Measurements from ENCODE around the gene TIGD7.

TIGD7 gene

DNA sequence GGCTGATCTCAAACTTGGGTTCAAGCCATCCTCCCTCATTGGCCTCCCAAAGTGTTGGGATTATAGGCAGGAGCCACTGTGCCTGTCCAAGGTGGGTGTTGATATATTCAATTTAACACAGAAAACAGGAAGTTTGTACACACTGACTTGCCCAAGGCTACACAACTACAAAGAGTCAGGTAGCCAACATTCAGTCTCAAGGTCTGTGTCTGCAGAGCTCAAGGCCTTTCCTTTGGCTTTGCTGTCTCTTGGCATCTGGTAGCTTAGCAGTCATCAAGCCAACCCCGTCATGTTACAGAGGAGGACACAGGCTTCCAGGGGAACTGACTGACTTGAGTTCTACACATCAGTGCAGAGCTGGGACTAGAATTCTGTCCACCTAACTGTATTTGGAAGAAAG is 36.9 kb downstream of the TIGD7 start:
- TF ChIP-seq GATA1 (IDR thresholded peaks at IDR 0.05; ENCODE audit: low read depth, low read length) (no peak), POLR2A (IDR thresholded peaks at IDR 0.05; ENCODE audit: low read length) (no peak)
- no peak for DNase-seq

- peak; percentile 58 to 62 for DNase-seq
Observed at GRCh38 chr16:3266873-3267537, 38.2 kb downstream of the TIGD7 start.

DNA sequence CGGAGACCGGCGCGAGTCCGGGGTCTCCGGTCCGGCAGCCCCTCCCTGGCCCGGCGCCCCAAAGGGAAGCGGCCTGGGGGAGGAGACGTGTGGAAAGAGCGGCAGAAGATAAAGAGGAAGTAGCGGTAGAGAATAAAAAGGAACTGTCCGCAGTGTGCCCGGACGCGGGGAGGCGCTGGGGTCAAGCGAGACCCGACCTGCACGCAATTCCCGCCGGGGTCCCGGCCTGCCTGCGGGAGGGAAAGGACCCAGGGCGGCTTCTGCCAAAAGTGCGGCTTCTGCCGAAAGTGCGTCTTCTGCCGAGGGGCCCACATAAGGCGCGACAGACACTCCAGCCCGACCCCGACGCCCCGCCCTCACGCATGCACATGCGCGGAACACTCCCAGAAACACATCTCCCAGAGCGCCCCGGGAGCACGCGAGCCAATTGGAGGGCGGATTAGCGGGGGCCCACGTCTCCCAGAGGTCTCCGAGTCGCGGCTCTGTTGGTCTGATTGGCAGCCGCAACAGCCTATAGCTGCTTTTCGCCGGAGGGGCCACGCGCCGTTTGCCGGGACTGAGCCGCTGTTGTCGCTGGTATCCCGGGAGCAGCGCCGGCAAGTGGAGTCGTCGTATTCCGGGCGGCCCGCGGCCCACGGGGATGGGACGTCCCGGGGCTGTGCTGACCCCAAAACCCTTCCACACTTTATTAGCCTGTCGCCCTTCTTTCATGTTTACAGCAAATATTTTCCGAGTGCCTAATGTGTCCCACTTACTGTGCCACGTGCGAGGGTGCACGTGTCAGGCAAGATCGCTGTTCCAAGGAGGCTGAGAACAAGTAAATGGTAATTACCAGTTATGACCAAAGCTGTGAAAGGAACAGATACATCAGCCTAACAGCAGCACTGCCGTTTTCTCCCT is 40.8 kb downstream of the TIGD7 start:
- peak; percentile 92 for TF ChIP-seq POLR2A (IDR thresholded peaks at IDR 0.05; ENCODE audit: low read length)
- no peak for TF ChIP-seq GATA1 (IDR thresholded peaks at IDR 0.05; ENCODE audit: low read depth, low read length)
- peak; percentile 98 to 99 for DNase-seq

More at GRCh38 chr16:3266873-3267537, 38.2 kb downstream of the TIGD7 start:
- TF ChIP-seq POLR2A (IDR thresholded peaks at IDR 0.05; ENCODE audit: low read length) (no peak), GATA1 (IDR thresholded peaks at IDR 0.05; ENCODE audit: low read depth, low read length) (no peak)

DNA sequence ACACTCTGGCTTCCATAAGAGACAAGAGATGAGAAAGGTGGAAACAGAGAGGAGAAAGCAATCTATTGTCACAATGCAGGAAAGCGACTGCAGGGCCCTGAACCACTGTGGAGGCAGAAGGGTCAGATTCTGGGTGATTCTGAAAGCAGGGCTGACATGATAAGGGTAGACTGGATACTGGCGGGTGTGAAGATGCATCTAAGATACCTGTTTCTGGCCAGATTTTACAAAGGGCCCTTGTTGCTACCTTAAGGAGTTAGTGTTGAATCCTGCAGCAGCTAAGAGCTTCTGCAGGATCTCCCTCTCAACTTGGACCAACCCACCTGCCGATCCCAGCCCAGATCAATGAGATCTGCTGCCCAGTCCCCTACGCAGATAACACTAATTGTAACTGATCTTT is 42.7 kb downstream of the TIGD7 start:
- DNase-seq: peak in 1 of 2 experiments; percentile 19
- TF ChIP-seq POLR2A (IDR thresholded peaks at IDR 0.05; ENCODE audit: low read length) (no peak), GATA1 (IDR thresholded peaks at IDR 0.05; ENCODE audit: low read depth, low read length) (no peak)

GRCh38 chr16:3259836-3260235 is 45.4 kb downstream of the TIGD7 start:
- no peak for DNase-seq
- TF ChIP-seq POLR2A (IDR thresholded peaks at IDR 0.05; ENCODE audit: low read length) (no peak), GATA1 (IDR thresholded peaks at IDR 0.05; ENCODE audit: low read depth, low read length) (no peak)

DNA sequence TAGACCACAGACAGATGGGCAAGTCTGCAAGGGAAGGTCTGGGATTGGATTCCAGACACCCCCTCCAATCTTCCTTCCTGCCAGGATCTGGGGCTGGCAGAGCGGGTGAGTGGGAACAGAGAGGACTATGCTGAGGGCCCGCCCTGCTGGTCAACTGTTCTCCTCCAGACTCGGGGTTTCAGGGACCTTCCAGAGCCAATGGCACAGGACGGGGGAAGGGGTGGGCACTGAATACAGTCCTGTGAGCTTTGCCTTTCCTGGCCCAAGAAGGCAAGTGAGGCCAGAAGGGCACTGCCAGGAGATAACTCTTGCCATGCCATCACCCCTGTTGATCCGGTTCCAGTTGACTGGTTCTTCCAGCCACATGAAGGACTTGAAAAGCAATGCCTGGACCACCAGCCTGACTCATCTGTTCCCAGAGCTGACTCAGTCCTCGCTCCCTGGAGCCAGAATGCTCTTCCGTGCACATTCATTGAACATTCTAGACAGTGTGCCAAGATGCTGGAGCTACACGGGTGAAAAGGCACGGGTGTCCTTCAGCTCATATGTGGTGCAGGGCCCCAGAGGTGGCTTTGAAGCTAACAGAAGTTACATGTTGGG is 48.3 kb downstream of the TIGD7 start:
- no peak for TF ChIP-seq POLR2A (IDR thresholded peaks at IDR 0.05; ENCODE audit: low read length)
- TF ChIP-seq GATA1 (IDR thresholded peaks at IDR 0.05; ENCODE audit: low read depth, low read length): no peak
- no peak for DNase-seq

- DNase-seq: no peak
- TF ChIP-seq GATA1 (IDR thresholded peaks at IDR 0.05; ENCODE audit: low read depth, low read length) (no peak), POLR2A (IDR thresholded peaks at IDR 0.05; ENCODE audit: low read length) (no peak)
Observed at GRCh38 chr16:3256146-3256865, 48.9 kb downstream of the TIGD7 start, which contains the start of gene MEFV. MEFV (minus strand) TSS chr16:3256633; CDS start chr16:3256587, 46 bp downstream.

GRCh38 chr16:3254309-3254708 is 50.9 kb downstream of the TIGD7 start:
- DNase-seq: no peak
- no peak for TF ChIP-seq POLR2A (IDR thresholded peaks at IDR 0.05; ENCODE audit: low read length)
- no peak for TF ChIP-seq GATA1 (IDR thresholded peaks at IDR 0.05; ENCODE audit: low read depth, low read length)

GRCh38 chr16:3252967-3253366 is 52.3 kb downstream of the TIGD7 start:
- TF ChIP-seq POLR2A (IDR thresholded peaks at IDR 0.05; ENCODE audit: low read length) (no peak), GATA1 (IDR thresholded peaks at IDR 0.05; ENCODE audit: low read depth, low read length) (no peak)
- DNase-seq: no peak

DNA sequence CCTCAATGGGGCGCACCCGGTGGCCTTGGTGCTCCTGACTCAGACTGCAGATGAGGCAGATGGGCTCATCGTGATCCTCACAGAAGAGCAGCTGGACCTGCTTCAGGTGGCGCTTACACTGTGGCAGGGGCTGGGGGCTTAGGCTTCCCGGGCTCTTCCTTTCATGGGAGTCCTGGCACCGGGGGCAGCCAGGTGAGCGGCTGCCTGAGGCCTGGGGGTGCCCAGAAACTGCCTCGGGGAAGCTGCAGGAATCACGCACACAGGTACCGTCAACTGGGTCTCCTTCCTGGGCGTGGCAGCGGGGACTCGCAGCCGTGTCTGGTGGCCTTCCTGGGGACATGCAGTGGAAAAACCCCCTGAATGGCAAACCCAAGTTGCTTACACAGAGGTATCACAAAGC is 55.8 kb downstream of the TIGD7 start:
- no peak for DNase-seq
- TF ChIP-seq GATA1 (IDR thresholded peaks at IDR 0.05; ENCODE audit: low read depth, low read length): no peak
- no peak for TF ChIP-seq POLR2A (IDR thresholded peaks at IDR 0.05; ENCODE audit: low read length)

GRCh38 chr16:3249020-3249419 is 56.2 kb downstream of the TIGD7 start:
- no peak for DNase-seq
- no peak for TF ChIP-seq POLR2A (IDR thresholded peaks at IDR 0.05; ENCODE audit: low read length)
- TF ChIP-seq GATA1 (IDR thresholded peaks at IDR 0.05; ENCODE audit: low read depth, low read length): no peak
